Nephron (organoid): ENCODE measurements around the gene PPP6R1.
"Not testable (repeated sequence)": the region's sequence is repeated elsewhere in the genome, so short reads cannot be mapped to it uniquely, and the experiment has no call there.

Source experiments
- H3K27ac Mint-ChIP-seq, 3 experiments: 2 replicates each; pipeline ENCODE4 v1.8.0; 2020; ENCODE audit warnings: mixed read lengths in 3 of 3, mild to moderate bottlenecking in 2 of 3, moderate library complexity in 1 of 3
- H3K27me3 Mint-ChIP-seq: 2 replicates; pipeline ENCODE4 v1.8.0; 2021; ENCODE audit warnings: low read depth, mild to moderate bottlenecking, moderate library complexity, mixed read lengths
- H3K36me3 Mint-ChIP-seq: 2 replicates; pipeline ENCODE4 v1.8.0; 2020; ENCODE audit warnings: low read depth, mixed read lengths
- H3K4me1 Mint-ChIP-seq: 2 replicates; pipeline ENCODE4 v1.8.0; 2020; ENCODE audit warnings: mixed read lengths
- H3K4me3 Mint-ChIP-seq, 3 experiments: 2 replicates each; pipeline ENCODE4 v1.8.0; 2020; ENCODE audit warnings: mild to moderate bottlenecking in 3 of 3, mixed read lengths in 3 of 3, moderate library complexity in 2 of 3
- H3K9me3 Mint-ChIP-seq: 2 replicates; pipeline ENCODE4 v1.8.0; 2020; ENCODE audit warnings: mixed read lengths
- TF ChIP-seq, protein P1 (sequence below), 3 experiments: fragments of 200-600 bp; sonication (generic); IDR thresholded peaks; one replicate each; pipeline ENCODE4 v1.5.0; 2021; ENCODE audit warnings: antibody characterized with exemption in 3 of 3; ENCODE audit not compliant: unreplicated experiment in 3 of 3

PPP6R1 gene

DNA sequence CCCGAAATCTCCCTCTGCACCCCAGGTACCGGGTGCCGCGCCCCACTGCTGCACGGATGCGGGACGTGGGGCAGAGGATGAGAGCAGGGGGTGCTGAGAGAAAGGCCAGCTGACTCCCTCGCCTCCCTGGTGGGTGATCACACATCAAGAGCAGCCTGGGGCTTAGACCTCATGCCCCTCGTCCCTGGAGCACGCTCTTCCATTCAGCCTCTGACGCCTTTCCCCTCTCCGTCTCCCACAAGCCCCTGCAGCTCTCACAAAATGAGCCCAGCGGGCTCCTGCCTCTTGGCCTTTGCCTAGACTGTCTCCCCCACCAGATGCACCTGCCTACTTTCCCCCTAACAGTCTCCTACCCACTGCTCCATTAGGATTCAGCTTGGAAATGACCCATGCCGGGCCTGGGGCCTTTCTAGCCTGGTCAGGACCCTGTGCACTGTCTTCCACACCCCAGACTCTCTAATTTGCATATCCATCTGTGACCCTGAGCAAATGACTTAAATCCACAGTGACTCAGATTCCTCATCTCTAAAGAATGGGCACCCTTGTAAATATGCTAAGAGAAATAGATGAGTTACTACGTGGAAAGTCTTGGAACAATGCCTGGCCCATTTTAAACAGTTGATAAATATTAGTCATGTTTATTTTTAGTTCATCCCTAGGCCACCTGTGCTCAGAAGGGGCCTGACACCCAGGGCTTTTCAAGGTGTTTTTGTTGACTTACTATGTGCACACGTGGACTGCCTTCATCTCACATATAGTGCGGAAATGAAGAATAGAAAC, 48.9 kb downstream of the PPP6R1 start:
- peaks cover 12% of the 10 kb centered on the region for H3K27me3 Mint-ChIP-seq
- H3K36me3 Mint-ChIP-seq: no peaks in the 10 kb centered on the region
- H3K4me1 Mint-ChIP-seq: peaks cover 11% of the 10 kb centered on the region
- TF ChIP-seq, protein P1, sequence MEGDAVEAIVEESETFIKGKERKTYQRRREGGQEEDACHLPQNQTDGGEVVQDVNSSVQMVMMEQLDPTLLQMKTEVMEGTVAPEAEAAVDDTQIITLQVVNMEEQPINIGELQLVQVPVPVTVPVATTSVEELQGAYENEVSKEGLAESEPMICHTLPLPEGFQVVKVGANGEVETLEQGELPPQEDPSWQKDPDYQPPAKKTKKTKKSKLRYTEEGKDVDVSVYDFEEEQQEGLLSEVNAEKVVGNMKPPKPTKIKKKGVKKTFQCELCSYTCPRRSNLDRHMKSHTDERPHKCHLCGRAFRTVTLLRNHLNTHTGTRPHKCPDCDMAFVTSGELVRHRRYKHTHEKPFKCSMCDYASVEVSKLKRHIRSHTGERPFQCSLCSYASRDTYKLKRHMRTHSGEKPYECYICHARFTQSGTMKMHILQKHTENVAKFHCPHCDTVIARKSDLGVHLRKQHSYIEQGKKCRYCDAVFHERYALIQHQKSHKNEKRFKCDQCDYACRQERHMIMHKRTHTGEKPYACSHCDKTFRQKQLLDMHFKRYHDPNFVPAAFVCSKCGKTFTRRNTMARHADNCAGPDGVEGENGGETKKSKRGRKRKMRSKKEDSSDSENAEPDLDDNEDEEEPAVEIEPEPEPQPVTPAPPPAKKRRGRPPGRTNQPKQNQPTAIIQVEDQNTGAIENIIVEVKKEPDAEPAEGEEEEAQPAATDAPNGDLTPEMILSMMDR (IDR thresholded peaks at IDR 0.05; ENCODE audit: unreplicated experiment in 3 of 3): no peak
- no peak overlapping the region for H3K4me3 Mint-ChIP-seq
- peaks cover 4% of the 10 kb centered on the region for H3K9me3 Mint-ChIP-seq
- H3K27ac Mint-ChIP-seq: no peak overlapping the region

DNA sequence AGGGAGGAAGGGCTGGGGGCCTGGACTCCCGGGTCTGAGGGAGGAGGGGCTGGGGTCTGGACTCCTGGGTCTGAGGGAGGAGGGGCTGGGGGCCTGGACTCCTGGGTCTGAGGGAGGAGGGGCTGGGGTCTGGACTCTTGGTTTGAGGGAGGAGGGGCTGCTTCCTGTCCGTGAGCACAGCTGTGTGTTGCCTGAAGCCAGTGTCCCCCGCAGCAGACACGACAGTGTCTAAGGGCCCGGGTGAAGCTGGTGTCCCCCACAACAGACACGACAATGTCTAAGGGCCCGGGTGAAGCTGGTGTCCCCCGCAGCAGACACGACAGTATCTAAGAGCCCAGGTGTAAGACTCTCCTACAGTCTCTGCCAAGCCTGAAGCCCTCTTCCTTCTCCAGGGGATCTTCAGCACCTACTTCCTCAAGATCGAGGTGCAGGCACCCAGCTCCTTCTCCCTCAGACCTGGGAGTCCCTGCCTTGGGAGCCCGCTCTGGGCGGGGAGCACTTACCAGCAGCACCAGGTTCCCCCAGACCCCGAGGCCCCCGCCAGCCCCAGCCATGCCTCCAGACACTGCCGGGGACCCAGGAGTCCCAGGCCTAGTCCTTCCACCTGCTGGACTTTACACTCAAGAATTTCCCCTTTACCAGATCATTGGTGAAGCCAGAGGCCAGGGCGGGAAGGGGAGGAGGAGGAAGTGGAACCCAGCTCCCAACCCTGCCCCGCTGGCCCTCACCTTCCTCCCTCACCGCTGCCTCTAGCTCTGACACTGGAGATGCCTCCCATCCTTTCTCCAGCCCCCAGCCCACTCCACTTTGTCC, 49.7 kb downstream of the PPP6R1 start, which contains the start of gene PTPRH:
PTPRH (minus strand) TSS at position 622 of the 813 bp plus-strand sequence; CDS start at position 554, 68 bp downstream.
- Mint-ChIP-seq H3K36me3 (no peaks in the 10 kb centered on the region), H3K4me3 (peak within 1 kb of the TSS in 1 of 3 experiments; percentile 44), H3K27me3 (peaks cover 14% of the 10 kb centered on the region), H3K4me1 (peaks cover 11% of the 10 kb centered on the region), H3K9me3 (peaks cover 4% of the 10 kb centered on the region), H3K27ac (no peak within 1 kb of the TSS)
- TF ChIP-seq, protein P1 (IDR thresholded peaks at IDR 0.05; ENCODE audit: unreplicated experiment in 3 of 3): no peak

DNA sequence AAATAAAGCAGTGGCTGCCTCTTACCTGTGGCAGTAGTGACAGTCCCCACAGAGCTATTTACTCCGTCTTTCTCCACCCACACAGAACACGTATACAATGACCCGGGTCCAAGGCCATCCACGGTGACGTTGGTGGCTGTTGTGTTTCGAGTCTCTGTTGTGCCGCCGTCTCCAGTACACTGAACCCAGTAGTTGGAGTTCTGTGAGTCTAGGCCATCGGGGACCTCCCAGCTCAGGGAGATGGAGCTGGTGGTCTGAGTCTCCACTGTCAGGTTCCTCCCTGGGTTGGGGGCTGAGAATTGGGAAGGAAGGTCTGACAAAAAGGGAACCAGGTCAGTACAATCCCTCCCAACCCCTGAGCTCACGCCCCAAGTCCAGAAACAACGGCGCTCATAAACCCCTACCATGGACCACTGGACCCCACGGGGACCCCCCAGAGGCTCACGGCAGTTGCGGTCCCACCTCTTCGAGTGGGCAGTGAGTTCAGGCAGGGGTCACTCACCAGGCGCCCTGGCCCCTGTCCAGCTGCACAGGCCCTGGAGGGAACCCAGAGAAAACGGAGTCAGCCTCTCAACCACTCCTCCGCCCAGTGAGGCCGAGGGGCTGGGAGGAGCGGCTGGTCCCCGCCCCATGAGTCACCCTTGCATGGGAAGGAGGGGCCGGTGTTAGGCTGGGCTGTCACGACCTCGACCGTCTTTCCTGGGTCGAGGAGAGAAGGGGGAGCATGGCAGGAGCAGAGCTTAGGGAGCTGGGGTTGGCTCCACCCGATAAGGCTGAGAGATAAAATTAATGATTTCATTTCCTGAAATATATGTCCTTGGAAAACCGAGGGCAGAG, 51.9 kb downstream of the PPP6R1 start:
- TF ChIP-seq, protein P1 (IDR thresholded peaks at IDR 0.05; ENCODE audit: unreplicated experiment in 3 of 3): no peak

DNA sequence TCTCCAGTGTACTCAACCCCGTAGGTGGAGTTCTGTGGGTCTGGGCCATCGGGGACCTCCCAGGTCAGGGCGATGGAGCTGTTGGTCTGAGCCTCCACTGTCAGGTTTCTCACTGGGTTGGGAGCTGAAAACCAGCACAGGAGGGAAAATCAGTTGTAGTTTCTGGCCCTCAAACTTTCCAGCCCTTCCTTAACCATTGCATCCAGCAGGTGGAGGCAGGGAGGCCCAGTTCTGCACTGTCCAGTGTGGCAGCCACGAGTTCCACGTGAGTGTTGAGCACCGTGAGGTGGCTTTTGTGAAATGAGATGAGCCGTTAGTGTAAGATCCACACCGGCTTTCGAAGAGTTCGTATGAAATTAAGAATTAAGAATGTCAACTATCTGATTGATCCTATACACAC, 56.6 kb downstream of the PPP6R1 start:
- H3K27ac Mint-ChIP-seq, H3K4me1 Mint-ChIP-seq, H3K9me3 Mint-ChIP-seq, H3K4me3 Mint-ChIP-seq, H3K36me3 Mint-ChIP-seq: not testable (repeated sequence)
- TF ChIP-seq, protein P1 (IDR thresholded peaks at IDR 0.05; ENCODE audit: unreplicated experiment in 3 of 3): peak in 1 of 3 experiments; percentile 9
- H3K27me3 Mint-ChIP-seq: peaks cover 24% of the 10 kb centered on the region

More for the DNA sequence above, 51.9 kb downstream of the PPP6R1 start:
- Mint-ChIP-seq H3K4me3 (peak overlapping the region; percentile 58 to 76 (median 73)), H3K27me3 (peaks cover 18% of the 10 kb centered on the region), H3K4me1 (peaks cover 11% of the 10 kb centered on the region), H3K27ac (peak overlapping the region; percentile 36 to 65 (median 54)), H3K9me3 (no peaks in the 10 kb centered on the region), H3K36me3 (no peaks in the 10 kb centered on the region)

DNA sequence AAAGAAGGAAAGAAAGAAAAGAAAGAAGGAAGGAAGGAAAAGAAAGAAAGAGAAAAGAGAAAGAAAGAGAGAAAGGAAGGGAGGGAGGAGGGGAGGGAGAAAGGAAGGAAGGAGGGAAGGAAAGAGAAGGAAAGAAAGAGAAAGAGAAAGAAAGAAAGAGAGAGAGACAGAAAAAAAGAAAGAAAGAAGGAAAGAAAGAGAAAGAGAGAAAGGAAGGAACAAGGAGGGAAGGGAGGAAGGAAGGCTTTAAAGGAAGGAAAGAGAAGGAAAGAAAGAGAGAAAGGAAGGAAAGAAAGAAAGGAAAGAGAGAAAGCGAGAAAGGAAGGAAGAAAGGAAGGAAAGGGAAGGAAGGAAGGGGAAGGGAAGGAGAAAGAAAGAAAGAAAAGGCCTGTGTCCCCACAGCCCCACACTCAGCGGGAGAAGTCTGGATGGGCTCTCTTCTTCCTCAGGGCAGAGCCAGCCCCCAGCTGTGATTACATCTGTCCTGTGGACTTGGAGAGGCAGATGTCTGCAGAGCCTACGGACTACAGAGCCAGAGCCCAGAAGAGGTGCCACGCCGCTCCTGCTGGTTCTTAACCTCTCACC, 59.1 kb downstream of the PPP6R1 start:
- Mint-ChIP-seq H3K9me3 (no peaks in the 10 kb centered on the region), H3K4me3 (no peak overlapping the region), H3K27ac (no peak overlapping the region), H3K36me3 (no peaks in the 10 kb centered on the region), H3K4me1 (no peaks in the 10 kb centered on the region), H3K27me3 (peaks cover 20% of the 10 kb centered on the region)
- TF ChIP-seq, protein P1 (IDR thresholded peaks at IDR 0.05; ENCODE audit: unreplicated experiment in 3 of 3): no peak
